Measurements from ENCODE around the gene TEK.
"Not testable (repeated sequence)": the region's sequence is repeated elsewhere in the genome, so short reads cannot be mapped to it uniquely, and the experiment has no call there.

TEK gene

GRCh38 chr9:27227192-27227591, 118.2 kb downstream of the TEK start:
- Histone ChIP-seq H3K27me3 (ENCODE audit: control insufficient read depth, insufficient read depth, low read length) (no peaks in the 10 kb centered on the region), H3K9me3 (ENCODE audit: control insufficient read depth, insufficient read depth, low read length) (no peaks in the 10 kb centered on the region), H3K9ac (ENCODE audit: low read depth, low read length) (no peak overlapping the region), H3K4me1 (ENCODE audit: control insufficient read depth, insufficient read depth, low read length) (no peaks in the 10 kb centered on the region), H3K36me3 (ENCODE audit: control insufficient read depth, insufficient read depth, low read length) (peaks cover 9% of the 10 kb centered on the region; the same call in 1 of the 2 replicates), H3K4me3 (ENCODE audit: low read depth, low read length) (no peak overlapping the region), H3K27ac (ENCODE audit: low read depth, low read length) (no peak overlapping the region)

GRCh38 chr9:27239648-27240047, 130.6 kb downstream of the TEK start:
- H3K27me3 ChIP-seq (ENCODE audit: control insufficient read depth, insufficient read depth, low read length); H3K27ac ChIP-seq (ENCODE audit: low read depth, low read length); H3K36me3 ChIP-seq (ENCODE audit: control insufficient read depth, insufficient read depth, low read length); H3K9ac ChIP-seq (ENCODE audit: low read depth, low read length); H3K4me1 ChIP-seq (ENCODE audit: control insufficient read depth, insufficient read depth, low read length); H3K4me3 ChIP-seq (ENCODE audit: low read depth, low read length): not testable (repeated sequence)
- H3K9me3 ChIP-seq (ENCODE audit: control insufficient read depth, insufficient read depth, low read length): peaks cover 14% of the 10 kb centered on the region; the same call in 1 of the 2 replicates

DNA sequence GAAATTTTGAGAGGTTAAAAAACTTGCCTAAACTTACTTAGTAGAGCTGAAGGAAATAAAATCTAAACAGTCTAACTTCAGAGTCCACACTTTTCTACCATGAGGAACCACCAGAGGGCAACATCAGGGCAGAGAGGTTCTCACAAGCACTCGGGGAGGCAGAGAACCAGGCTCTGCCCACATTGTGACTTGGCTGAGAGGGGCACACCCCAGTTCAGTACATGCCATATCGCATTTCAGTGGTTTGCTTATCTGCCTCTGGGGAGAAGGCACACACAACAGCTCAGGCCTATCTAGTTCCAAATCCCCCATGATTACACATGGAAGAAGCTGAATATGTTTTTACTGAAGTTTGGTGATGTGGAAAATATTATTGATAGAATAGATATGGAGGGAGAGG, 138.7 kb downstream of the TEK start:
- no peak overlapping the region for H3K9ac ChIP-seq (ENCODE audit: low read depth, low read length)
- H3K27me3 ChIP-seq (ENCODE audit: control insufficient read depth, insufficient read depth, low read length): no peaks in the 10 kb centered on the region
- H3K9me3 ChIP-seq (ENCODE audit: control insufficient read depth, insufficient read depth, low read length): no peaks in the 10 kb centered on the region
- no peak overlapping the region for H3K4me3 ChIP-seq (ENCODE audit: low read depth, low read length)
- no peaks in the 10 kb centered on the region for H3K36me3 ChIP-seq (ENCODE audit: control insufficient read depth, insufficient read depth, low read length)
- no peaks in the 10 kb centered on the region for H3K4me1 ChIP-seq (ENCODE audit: control insufficient read depth, insufficient read depth, low read length)
- H3K27ac ChIP-seq (ENCODE audit: low read depth, low read length): no peak overlapping the region

GRCh38 chr9:27248702-27249101, 139.7 kb downstream of the TEK start:
- no peak overlapping the region for H3K27ac ChIP-seq (ENCODE audit: low read depth, low read length)
- H3K27me3 ChIP-seq (ENCODE audit: control insufficient read depth, insufficient read depth, low read length): no peaks in the 10 kb centered on the region
- no peaks in the 10 kb centered on the region for H3K4me1 ChIP-seq (ENCODE audit: control insufficient read depth, insufficient read depth, low read length)
- no peak overlapping the region for H3K9ac ChIP-seq (ENCODE audit: low read depth, low read length)
- H3K36me3 ChIP-seq (ENCODE audit: control insufficient read depth, insufficient read depth, low read length): no peaks in the 10 kb centered on the region
- H3K4me3 ChIP-seq (ENCODE audit: low read depth, low read length): no peak overlapping the region
- H3K9me3 ChIP-seq (ENCODE audit: control insufficient read depth, insufficient read depth, low read length): no peaks in the 10 kb centered on the region

GRCh38 chr9:27258662-27259061, 149.6 kb downstream of the TEK start:
- peaks cover 11% of the 10 kb centered on the region; the same call in 1 of the 2 replicates for H3K4me1 ChIP-seq (ENCODE audit: control insufficient read depth, insufficient read depth, low read length)
- no peak overlapping the region for H3K4me3 ChIP-seq (ENCODE audit: low read depth, low read length)
- no peak overlapping the region for H3K9ac ChIP-seq (ENCODE audit: low read depth, low read length)
- H3K27ac ChIP-seq (ENCODE audit: low read depth, low read length): no peak overlapping the region
- H3K36me3 ChIP-seq (ENCODE audit: control insufficient read depth, insufficient read depth, low read length): no peaks in the 10 kb centered on the region
- no peaks in the 10 kb centered on the region for H3K27me3 ChIP-seq (ENCODE audit: control insufficient read depth, insufficient read depth, low read length)
- H3K9me3 ChIP-seq (ENCODE audit: control insufficient read depth, insufficient read depth, low read length): no peaks in the 10 kb centered on the region

DNA sequence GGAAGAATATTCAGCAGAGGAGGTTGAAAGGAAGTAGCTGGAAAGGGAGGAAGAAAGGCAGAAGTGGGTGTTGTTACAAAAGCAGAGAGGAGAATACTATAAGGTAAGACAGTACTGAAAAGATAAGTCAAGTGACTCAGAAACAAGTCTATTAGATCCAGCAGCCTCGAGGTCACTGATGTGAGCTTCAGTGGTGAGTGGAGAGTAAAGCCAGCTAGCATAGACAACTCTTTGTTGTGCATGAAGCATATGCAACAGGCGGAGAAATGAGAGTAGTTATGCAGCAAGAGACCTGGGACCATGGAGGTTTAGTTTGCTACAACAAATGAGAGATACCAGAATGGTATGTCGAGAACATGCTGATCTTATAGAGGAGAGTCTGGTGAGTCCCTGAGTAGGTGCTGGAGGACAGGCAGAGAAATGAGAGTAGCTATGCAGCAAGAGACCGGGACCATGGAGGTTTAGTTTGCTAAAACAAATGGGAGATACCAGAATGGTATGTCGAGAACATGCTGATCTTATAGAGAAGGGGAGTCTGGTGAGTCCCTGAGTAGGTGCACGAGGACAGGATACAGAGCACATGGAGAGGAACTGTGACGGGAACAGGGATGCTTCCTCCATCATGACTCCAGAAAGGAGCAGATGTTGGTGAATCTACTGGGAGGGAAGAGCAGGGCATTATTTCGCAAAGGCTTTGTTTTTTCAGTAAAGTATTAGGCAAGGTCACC, 151.9 kb downstream of the TEK start:
- H3K27ac ChIP-seq (ENCODE audit: low read depth, low read length): no peak overlapping the region
- H3K36me3 ChIP-seq (ENCODE audit: control insufficient read depth, insufficient read depth, low read length): no peaks in the 10 kb centered on the region
- H3K9ac ChIP-seq (ENCODE audit: low read depth, low read length): no peak overlapping the region
- no peaks in the 10 kb centered on the region for H3K27me3 ChIP-seq (ENCODE audit: control insufficient read depth, insufficient read depth, low read length)
- peaks cover 11% of the 10 kb centered on the region; the same call in 1 of the 2 replicates for H3K4me1 ChIP-seq (ENCODE audit: control insufficient read depth, insufficient read depth, low read length)
- H3K4me3 ChIP-seq (ENCODE audit: low read depth, low read length): no peak overlapping the region
- no peaks in the 10 kb centered on the region for H3K9me3 ChIP-seq (ENCODE audit: control insufficient read depth, insufficient read depth, low read length)

DNA sequence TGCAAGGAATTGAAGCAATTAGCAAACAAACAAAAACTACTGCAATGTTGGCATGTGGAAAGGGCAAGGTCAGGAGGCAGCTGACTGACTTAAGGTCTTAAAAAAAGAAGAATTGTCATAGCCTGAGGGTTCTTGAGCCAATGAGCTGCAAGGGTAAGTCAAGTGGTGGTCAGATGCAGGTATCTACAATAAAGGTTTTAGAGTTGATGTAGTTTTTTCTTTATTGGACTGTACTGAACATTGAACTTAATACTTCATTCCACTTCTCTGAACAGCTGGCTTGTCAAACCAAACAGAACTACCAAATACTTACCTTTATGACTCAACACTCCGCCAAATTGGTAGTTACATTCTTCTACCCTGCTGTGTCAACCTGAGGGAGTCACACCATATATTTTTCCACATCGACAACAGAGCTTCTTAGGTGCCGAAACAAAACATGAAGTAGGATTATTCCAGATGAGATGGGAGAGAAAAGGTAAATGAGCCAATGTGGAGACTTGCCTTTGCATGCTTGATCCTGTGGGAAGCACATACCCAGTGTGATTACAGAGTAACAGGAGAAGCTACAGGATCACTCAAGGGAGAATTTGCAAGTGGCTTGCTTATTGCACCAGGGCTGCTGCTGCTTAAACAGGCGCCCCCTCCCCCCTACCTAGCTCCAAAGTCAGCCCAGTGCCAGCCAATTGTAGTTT, 152.6 kb downstream of the TEK start:
- H3K9me3 ChIP-seq (ENCODE audit: control insufficient read depth, insufficient read depth, low read length): no peaks in the 10 kb centered on the region
- H3K9ac ChIP-seq (ENCODE audit: low read depth, low read length): no peak overlapping the region
- H3K4me1 ChIP-seq (ENCODE audit: control insufficient read depth, insufficient read depth, low read length): peaks cover 11% of the 10 kb centered on the region; the same call in 1 of the 2 replicates
- no peaks in the 10 kb centered on the region for H3K27me3 ChIP-seq (ENCODE audit: control insufficient read depth, insufficient read depth, low read length)
- H3K4me3 ChIP-seq (ENCODE audit: low read depth, low read length): no peak overlapping the region
- no peaks in the 10 kb centered on the region for H3K36me3 ChIP-seq (ENCODE audit: control insufficient read depth, insufficient read depth, low read length)
- no peak overlapping the region for H3K27ac ChIP-seq (ENCODE audit: low read depth, low read length)

DNA sequence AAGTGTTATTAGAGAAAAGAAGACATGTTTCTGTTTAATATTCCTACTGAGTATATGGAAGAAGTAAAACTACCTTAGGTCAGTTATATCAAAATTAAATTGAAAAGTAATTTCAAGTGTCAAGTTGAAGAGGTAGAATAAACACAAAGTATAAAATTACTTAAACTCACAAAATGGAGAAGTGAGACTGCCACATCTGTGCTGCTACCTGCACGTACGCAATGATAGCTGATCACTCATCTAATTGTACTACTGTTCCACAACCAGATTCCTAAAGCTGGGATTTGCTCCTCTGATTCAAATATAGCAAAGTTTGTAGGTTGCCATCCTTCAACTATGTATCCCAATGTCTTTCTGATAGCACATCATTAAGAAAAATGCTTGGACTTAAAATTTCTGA, 163.1 kb downstream of the TEK start:
- Histone ChIP-seq H3K9ac (ENCODE audit: low read depth, low read length) (no peak overlapping the region), H3K27me3 (ENCODE audit: control insufficient read depth, insufficient read depth, low read length) (no peaks in the 10 kb centered on the region), H3K27ac (ENCODE audit: low read depth, low read length) (no peak overlapping the region), H3K9me3 (ENCODE audit: control insufficient read depth, insufficient read depth, low read length) (no peaks in the 10 kb centered on the region), H3K4me3 (ENCODE audit: low read depth, low read length) (no peak overlapping the region), H3K36me3 (ENCODE audit: control insufficient read depth, insufficient read depth, low read length) (no peaks in the 10 kb centered on the region), H3K4me1 (ENCODE audit: control insufficient read depth, insufficient read depth, low read length) (peaks cover 4% of the 10 kb centered on the region; the same call in 1 of the 2 replicates)

DNA sequence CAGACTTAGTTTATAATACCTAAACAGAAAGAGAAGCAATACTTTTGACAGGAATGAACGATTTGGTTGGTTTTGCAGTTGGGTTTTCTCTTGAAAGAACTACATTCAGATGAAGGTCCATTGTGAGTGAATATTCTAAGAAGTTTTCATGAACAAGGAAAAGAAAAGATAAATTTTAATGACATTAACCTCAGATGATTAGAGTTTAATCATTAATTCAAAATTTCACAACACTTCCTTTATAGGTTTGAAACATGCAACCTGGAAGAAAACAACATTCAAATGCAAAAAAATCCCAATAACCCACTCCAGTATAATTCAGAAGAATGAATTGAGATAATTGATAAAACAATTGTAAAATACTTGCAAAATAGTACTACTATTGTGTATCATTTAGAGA, 164.2 kb downstream of the TEK start:
- Histone ChIP-seq H3K9me3 (ENCODE audit: control insufficient read depth, insufficient read depth, low read length) (no peaks in the 10 kb centered on the region), H3K27ac (ENCODE audit: low read depth, low read length) (no peak overlapping the region), H3K9ac (ENCODE audit: low read depth, low read length) (no peak overlapping the region), H3K4me3 (ENCODE audit: low read depth, low read length) (no peak overlapping the region), H3K36me3 (ENCODE audit: control insufficient read depth, insufficient read depth, low read length) (no peaks in the 10 kb centered on the region), H3K27me3 (ENCODE audit: control insufficient read depth, insufficient read depth, low read length) (no peaks in the 10 kb centered on the region), H3K4me1 (ENCODE audit: control insufficient read depth, insufficient read depth, low read length) (peaks cover 6% of the 10 kb centered on the region; the same call in 1 of the 2 replicates)

DNA sequence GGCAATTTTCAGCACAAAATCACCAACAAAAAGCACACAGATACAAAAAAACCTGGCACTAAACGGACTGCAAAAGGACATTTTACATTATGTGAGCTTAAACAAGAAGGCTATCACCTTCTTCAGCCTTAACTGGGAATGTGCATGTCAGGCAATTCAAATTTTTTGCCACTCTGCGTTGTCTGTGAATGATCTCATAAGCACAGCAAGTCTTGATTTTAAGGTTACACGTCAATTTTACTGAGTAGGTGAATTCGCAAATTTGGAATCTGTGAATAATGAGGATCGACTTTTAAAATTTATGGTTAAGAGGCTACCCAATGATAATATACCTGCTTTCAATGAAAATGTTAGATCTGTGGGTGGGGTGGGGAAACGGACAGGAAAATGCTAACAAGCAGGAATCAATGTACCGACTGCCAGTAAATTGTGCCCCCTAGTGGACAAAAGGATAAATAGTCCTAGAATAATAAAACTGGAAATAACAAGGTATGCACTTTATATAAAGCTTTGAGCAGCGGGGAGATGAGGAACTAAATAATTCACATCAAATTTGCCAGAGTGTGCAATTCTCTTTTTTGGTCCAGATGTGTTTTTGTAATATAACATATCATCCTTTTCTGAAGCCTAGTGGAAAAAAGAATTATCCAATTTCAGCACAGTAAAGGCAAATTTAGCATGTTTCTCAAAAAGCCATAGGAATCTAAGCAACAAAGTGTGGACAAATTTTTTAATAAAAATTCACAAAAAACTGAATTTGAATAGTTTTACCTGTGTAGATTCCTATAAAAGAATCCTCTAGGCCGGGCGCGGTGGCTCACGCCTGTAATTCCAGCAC, 167.4 kb downstream of the TEK start:
- H3K4me1 ChIP-seq (ENCODE audit: control insufficient read depth, insufficient read depth, low read length): peaks cover 6% of the 10 kb centered on the region; the same call in 1 of the 2 replicates
- no peak overlapping the region for H3K4me3 ChIP-seq (ENCODE audit: low read depth, low read length)
- H3K27ac ChIP-seq (ENCODE audit: low read depth, low read length): no peak overlapping the region
- H3K27me3 ChIP-seq (ENCODE audit: control insufficient read depth, insufficient read depth, low read length): no peaks in the 10 kb centered on the region
- no peaks in the 10 kb centered on the region for H3K9me3 ChIP-seq (ENCODE audit: control insufficient read depth, insufficient read depth, low read length)
- H3K36me3 ChIP-seq (ENCODE audit: control insufficient read depth, insufficient read depth, low read length): no peaks in the 10 kb centered on the region
- H3K9ac ChIP-seq (ENCODE audit: low read depth, low read length): no peak overlapping the region
